Chondrocyte (in vitro differentiated cells): Measurements from ENCODE around the gene LSP1. TPM values are rescaled to one million over a fixed set of nuclear protein-coding genes. Genes with fewer than 3 reads are reported as not detected.

ENCODE experiments used
- DNase-seq: peaks from one replicate; pipeline ENCODE4 v3.0.0; 2021; ENCODE audit warnings: mixed read lengths, low spot score
- H3K27ac Mint-ChIP-seq: one replicate; pipeline ENCODE4 v1.8.0; 2021; ENCODE audit warnings: mild to moderate bottlenecking, moderate library complexity, mixed read lengths; ENCODE audit not compliant: unreplicated experiment
- H3K27me3 Mint-ChIP-seq: 2 replicates; pipeline ENCODE4 v1.8.0; 2021; ENCODE audit warnings: low read depth, mixed read lengths
- H3K36me3 Mint-ChIP-seq: 2 replicates; pipeline ENCODE4 v1.8.0; 2021; ENCODE audit warnings: low read depth, mixed read lengths
- H3K4me1 Mint-ChIP-seq: 2 replicates; pipeline ENCODE4 v1.8.0; 2021; ENCODE audit warnings: low read depth, mild to moderate bottlenecking, mixed read lengths
- H3K4me3 Mint-ChIP-seq: one replicate; pipeline ENCODE4 v1.8.0; 2021; ENCODE audit warnings: mild to moderate bottlenecking, moderate library complexity, mixed read lengths; ENCODE audit not compliant: unreplicated experiment
- H3K9me3 Mint-ChIP-seq: 2 replicates; pipeline ENCODE4 v1.8.0; 2021; ENCODE audit warnings: low read depth, mixed read lengths
- CTCF ChIP-seq: fragments of 200-600 bp; sonication (generic); IDR thresholded peaks from 2 replicates; pipeline ENCODE4 v1.5.0; 2021; ENCODE audit warnings: antibody characterized with exemption, mild to moderate bottlenecking, moderate library complexity
- total RNA-seq: library from RNA; stranded (reverse); gene quantifications from 3 replicates; pipeline ENCODE4 v1.2.1, GENCODE V29; 2021

Gene LSP1
- total RNA-seq, 1 donor from 2014 or later, result 7.4 TPM

GRCh38 chr11:1868056-1868635 lies 15.3 kb downstream of the LSP1 start:
- Mint-ChIP-seq H3K4me3 (no peak overlapping the region), H3K27me3 (no peaks in the 10 kb centered on the region), H3K4me1 (peaks cover 34% of the 10 kb centered on the region), H3K36me3 (no peaks in the 10 kb centered on the region), H3K9me3 (no peaks in the 10 kb centered on the region), H3K27ac (no peak overlapping the region)
- DNase-seq, result no peak
- TF ChIP-seq CTCF, result no peak

DNA sequence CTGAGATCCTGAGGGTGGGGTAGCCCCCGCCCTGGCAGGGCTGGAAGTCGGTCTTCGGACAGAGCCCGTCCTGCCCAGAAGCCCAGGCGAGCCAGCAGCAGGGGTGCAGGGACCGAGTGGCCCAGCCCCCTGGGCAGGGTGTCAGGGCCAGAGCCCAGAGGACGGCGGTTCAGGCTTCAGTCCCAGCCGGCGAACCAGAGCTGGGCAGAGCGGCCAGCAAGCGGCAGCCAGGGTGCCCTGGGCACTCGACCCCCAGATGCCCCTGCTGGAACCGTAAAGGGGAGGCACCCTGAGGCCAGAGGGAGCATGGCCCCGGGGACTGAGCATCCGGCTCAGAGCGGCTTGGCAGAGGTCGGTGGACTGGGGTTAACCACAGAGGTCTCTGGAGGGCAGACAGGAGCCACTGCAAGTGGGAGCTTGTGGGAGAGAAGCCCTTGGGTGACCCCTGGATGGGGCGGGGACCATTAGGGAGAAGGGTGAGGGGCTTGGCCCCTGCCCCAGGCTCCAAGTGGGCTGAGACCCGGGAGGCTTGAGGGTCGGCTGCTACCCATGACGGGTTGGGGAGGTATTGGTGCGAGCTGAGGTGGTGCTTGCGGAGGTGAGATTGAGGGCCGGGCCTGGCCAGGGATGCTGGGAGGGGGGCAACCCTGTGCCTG lies 15.9 kb downstream of the LSP1 start:
- H3K36me3 Mint-ChIP-seq, result no peaks in the 10 kb centered on the region
- no peaks in the 10 kb centered on the region for H3K27me3 Mint-ChIP-seq
- no peak for TF ChIP-seq CTCF
- no peak overlapping the region for H3K27ac Mint-ChIP-seq
- no peak for DNase-seq
- H3K4me1 Mint-ChIP-seq, result peaks cover 40% of the 10 kb centered on the region
- H3K9me3 Mint-ChIP-seq, result no peaks in the 10 kb centered on the region
- H3K4me3 Mint-ChIP-seq, result no peak overlapping the region

GRCh38 chr11:1869427-1870325 lies 16.8 kb downstream of the LSP1 start:
- Mint-ChIP-seq H3K4me3 (no peak overlapping the region), H3K27me3 (no peaks in the 10 kb centered on the region), H3K4me1 (peaks cover 40% of the 10 kb centered on the region), H3K9me3 (no peaks in the 10 kb centered on the region), H3K27ac (no peak overlapping the region), H3K36me3 (no peaks in the 10 kb centered on the region)
- no peak for TF ChIP-seq CTCF
- DNase-seq, result no peak

- Mint-ChIP-seq H3K4me1 (peaks cover 42% of the 10 kb centered on the region), H3K27ac (no peak overlapping the region), H3K4me3 (no peak overlapping the region), H3K9me3 (no peaks in the 10 kb centered on the region), H3K27me3 (no peaks in the 10 kb centered on the region), H3K36me3 (no peaks in the 10 kb centered on the region)
- DNase-seq, result no peak
- no peak for TF ChIP-seq CTCF
Observed at GRCh38 chr11:1870326-1870696, 17.4 kb downstream of the LSP1 start.

DNA sequence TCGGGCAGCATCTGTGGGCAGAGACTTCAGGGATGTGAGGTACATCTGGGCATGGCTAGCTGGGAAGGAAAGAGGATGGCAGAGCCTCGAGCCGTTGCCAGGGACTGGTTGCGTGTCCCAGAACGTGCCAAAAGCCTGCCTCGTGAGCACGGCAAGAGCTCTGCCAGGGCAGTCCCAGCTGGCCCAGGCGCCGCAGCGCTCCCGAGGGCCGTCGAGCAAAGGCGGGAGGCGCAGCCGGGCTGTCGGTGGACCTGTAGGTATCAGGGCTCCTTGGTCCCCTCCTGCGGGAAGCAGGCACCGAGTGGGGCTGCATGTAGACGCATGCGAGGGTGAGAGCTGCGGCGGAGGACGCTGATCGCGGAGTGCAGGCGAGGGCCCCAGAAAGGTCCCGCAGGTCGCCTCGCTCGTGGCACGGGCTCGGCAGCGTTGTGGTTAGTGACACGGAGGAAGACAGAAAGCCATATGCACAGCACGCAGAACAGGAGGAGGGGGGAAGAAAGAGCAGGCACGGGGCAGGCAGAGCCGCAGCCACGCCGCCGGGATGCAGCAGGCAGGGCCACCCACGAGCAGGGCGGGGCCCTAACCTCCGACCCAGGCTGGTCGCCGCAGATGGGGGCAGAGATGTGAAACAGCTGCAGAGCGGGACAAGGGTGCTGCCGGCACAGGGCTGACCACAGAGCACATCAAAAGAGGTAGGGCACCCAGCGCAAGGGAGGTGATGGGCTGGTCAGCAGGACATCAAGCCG lies 18.0 kb downstream of the LSP1 start:
- no peak overlapping the region for H3K4me3 Mint-ChIP-seq
- no peaks in the 10 kb centered on the region for H3K27me3 Mint-ChIP-seq
- no peaks in the 10 kb centered on the region for H3K9me3 Mint-ChIP-seq
- no peaks in the 10 kb centered on the region for H3K36me3 Mint-ChIP-seq
- DNase-seq, result no peak
- no peak for TF ChIP-seq CTCF
- peaks cover 41% of the 10 kb centered on the region for H3K4me1 Mint-ChIP-seq
- H3K27ac Mint-ChIP-seq, result no peak overlapping the region
